Measurements from ENCODE around the gene PATE3. TPM values are rescaled to one million over a fixed set of nuclear protein-coding genes. Genes with fewer than 3 reads are reported as not detected.

Gene PATE3
- total RNA-seq, 1 donor from 2014 or later: not detected

DNA sequence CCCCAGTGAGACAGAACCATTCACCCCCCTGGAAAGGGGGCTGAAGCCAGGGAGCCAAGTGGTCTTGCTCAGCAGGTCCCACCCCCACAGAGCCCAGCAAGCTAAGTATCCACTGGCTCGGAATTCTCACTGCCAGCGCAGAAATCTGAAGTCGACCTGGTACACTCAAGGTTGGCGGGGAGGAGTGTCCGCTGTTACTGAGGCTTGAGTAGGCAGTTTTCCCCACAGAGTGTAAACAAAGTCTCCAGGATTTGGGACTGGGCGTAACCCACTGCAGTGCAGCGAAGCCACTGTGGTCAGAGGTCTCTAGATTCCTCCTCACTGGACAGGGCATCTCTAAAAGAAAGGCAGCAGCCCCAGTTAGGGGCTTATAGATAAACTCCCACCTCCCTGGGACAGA, 31.9 kb upstream of the PATE3 start:
- peaks cover 24% of the 10 kb centered on the region for H3K27me3 Mint-ChIP-seq (ENCODE audit: low read depth)
- H3K27ac Mint-ChIP-seq (ENCODE audit: unreplicated experiment): no peak overlapping the region
- H3K4me1 Mint-ChIP-seq (ENCODE audit: low read depth): no peaks in the 10 kb centered on the region
- H3K9me3 Mint-ChIP-seq (ENCODE audit: low read depth): peaks cover 40% of the 10 kb centered on the region
- peaks cover 5% of the 10 kb centered on the region for H3K36me3 Mint-ChIP-seq (ENCODE audit: low read depth)
- DNase-seq (ENCODE audit: low spot score): no peak
- TF ChIP-seq, protein P1, sequence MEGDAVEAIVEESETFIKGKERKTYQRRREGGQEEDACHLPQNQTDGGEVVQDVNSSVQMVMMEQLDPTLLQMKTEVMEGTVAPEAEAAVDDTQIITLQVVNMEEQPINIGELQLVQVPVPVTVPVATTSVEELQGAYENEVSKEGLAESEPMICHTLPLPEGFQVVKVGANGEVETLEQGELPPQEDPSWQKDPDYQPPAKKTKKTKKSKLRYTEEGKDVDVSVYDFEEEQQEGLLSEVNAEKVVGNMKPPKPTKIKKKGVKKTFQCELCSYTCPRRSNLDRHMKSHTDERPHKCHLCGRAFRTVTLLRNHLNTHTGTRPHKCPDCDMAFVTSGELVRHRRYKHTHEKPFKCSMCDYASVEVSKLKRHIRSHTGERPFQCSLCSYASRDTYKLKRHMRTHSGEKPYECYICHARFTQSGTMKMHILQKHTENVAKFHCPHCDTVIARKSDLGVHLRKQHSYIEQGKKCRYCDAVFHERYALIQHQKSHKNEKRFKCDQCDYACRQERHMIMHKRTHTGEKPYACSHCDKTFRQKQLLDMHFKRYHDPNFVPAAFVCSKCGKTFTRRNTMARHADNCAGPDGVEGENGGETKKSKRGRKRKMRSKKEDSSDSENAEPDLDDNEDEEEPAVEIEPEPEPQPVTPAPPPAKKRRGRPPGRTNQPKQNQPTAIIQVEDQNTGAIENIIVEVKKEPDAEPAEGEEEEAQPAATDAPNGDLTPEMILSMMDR (IDR thresholded peaks at IDR 0.05): no peak
- no peak overlapping the region for H3K4me3 Mint-ChIP-seq (ENCODE audit: unreplicated experiment)

DNA sequence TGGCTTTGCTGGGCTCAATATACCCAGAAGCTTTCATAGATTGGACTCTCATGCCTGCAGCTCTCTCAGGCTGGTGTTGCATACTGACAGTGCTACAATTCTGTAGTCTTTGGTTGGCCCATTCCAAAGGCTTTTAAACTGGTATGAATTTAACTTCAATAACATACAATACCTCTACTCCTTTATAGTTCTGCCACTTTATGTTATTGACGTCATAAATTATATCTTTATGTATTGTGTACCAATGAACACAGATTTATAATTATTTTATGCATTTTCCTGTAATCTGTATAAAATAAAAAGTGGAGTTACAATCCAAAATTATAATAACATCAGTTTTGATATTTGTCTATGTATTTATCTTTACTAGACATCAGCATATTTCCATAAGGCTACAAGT, 25.5 kb upstream of the PATE3 start:
- no peak overlapping the region for H3K4me3 Mint-ChIP-seq (ENCODE audit: unreplicated experiment)
- H3K4me1 Mint-ChIP-seq (ENCODE audit: low read depth): no peaks in the 10 kb centered on the region
- peaks cover 24% of the 10 kb centered on the region for H3K27me3 Mint-ChIP-seq (ENCODE audit: low read depth)
- H3K9me3 Mint-ChIP-seq (ENCODE audit: low read depth): peaks cover 31% of the 10 kb centered on the region
- peaks cover 3% of the 10 kb centered on the region for H3K36me3 Mint-ChIP-seq (ENCODE audit: low read depth)
- TF ChIP-seq, protein P1 (IDR thresholded peaks at IDR 0.05): no peak
- no peak for DNase-seq (ENCODE audit: low spot score)
- no peak overlapping the region for H3K27ac Mint-ChIP-seq (ENCODE audit: unreplicated experiment)

DNA sequence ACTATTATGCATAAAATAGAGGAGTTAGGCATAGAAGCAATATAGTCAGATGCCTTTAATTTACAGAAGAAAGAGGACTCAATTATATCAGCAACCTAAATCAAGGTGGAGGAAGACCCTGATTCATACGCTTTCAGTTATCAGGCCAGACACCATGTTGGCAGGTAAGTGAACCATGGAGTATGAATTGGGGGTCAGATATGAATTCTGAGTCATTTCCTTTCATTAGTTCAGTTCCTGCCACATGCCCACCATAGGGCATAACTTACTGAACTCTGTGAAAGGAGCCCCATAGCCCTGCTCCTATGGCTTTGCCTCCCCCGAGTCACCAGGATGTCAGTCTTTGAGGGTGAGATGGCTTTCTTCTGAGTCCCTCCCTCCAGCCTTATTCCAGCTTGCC, 24.4 kb upstream of the PATE3 start:
- Mint-ChIP-seq H3K27ac (ENCODE audit: unreplicated experiment) (no peak overlapping the region), H3K27me3 (ENCODE audit: low read depth) (peaks cover 28% of the 10 kb centered on the region), H3K9me3 (ENCODE audit: low read depth) (peaks cover 23% of the 10 kb centered on the region), H3K4me1 (ENCODE audit: low read depth) (no peaks in the 10 kb centered on the region), H3K4me3 (ENCODE audit: unreplicated experiment) (no peak overlapping the region), H3K36me3 (ENCODE audit: low read depth) (peaks cover 3% of the 10 kb centered on the region)
- DNase-seq (ENCODE audit: low spot score): no peak
- TF ChIP-seq, protein P1 (IDR thresholded peaks at IDR 0.05): no peak

DNA sequence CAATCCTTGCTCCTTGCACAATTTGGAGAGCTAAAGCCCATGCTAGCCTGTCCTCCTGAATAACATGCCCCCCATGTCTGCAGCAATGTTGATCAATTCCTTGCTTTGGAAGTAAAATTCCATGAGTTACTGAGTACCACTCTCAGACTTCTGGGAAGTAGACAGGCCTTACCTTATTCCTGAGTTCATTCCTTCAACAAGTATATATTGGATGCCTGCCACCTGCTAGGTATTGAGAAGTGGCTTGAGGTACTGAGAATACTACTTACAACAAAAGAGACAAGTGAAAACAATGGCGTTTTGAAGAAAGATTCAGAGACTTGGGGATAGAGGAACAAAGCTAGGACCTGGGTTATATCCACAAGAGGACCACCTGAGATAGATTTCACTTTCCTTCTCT, 21.7 kb upstream of the PATE3 start:
- no peak overlapping the region for H3K27ac Mint-ChIP-seq (ENCODE audit: unreplicated experiment)
- H3K27me3 Mint-ChIP-seq (ENCODE audit: low read depth): peaks cover 24% of the 10 kb centered on the region
- TF ChIP-seq, protein P1 (IDR thresholded peaks at IDR 0.05): no peak
- no peak overlapping the region for H3K4me3 Mint-ChIP-seq (ENCODE audit: unreplicated experiment)
- H3K36me3 Mint-ChIP-seq (ENCODE audit: low read depth): no peaks in the 10 kb centered on the region
- DNase-seq (ENCODE audit: low spot score): no peak
- no peaks in the 10 kb centered on the region for H3K9me3 Mint-ChIP-seq (ENCODE audit: low read depth)
- no peaks in the 10 kb centered on the region for H3K4me1 Mint-ChIP-seq (ENCODE audit: low read depth)

DNA sequence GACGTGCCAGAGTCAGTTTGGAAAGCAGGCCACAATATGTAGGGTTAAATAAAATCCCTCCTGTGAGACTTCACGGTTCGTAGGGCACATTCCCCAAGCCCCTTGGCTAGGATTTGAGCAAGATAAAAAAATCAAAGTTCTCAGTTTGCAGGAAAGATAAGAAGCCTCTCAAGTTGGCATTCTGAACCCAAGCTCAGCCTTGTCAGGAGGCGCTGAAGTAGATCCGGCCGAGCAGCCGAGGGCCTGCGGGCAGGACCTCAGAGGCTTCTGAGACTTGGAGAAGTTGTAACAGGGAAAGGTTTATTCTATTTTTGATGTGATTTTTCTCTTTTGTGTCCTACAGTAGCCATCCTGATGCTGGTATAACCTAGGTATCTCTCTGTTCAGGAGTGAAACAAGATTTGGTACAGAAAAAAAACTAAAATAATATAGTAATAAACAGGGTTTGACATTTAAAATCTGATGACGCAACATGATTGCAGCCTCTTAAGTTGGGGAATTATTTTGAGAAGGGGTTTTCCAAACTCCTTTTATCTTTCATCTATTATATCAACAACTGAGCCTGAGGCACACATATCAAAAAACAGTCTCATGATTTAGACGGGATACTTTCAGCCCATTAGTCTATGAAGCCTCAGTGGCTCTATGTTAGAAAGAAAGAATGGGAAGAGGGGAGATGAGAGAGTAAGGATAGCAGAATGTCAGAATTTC, 19.4 kb upstream of the PATE3 start:
- Mint-ChIP-seq H3K36me3 (ENCODE audit: low read depth) (no peaks in the 10 kb centered on the region), H3K4me1 (ENCODE audit: low read depth) (no peaks in the 10 kb centered on the region), H3K4me3 (ENCODE audit: unreplicated experiment) (no peak overlapping the region), H3K9me3 (ENCODE audit: low read depth) (no peaks in the 10 kb centered on the region), H3K27ac (ENCODE audit: unreplicated experiment) (no peak overlapping the region), H3K27me3 (ENCODE audit: low read depth) (peaks cover 25% of the 10 kb centered on the region)
- DNase-seq (ENCODE audit: low spot score): no peak
- TF ChIP-seq, protein P1 (IDR thresholded peaks at IDR 0.05): no peak
